Endothelial cell (in vitro differentiated cells): ENCODE data around the gene UBC. TPM values are rescaled to one million over a fixed set of nuclear protein-coding genes. Genes with fewer than 3 reads are reported as not detected.

Experiments
- DNase-seq: peaks from one replicate; pipeline ENCODE4 v3.0.0; 2021; ENCODE audit warnings: low spot score
- H3K27ac Mint-ChIP-seq: one replicate; pipeline ENCODE4 v1.8.0; 2021; ENCODE audit warnings: mixed read lengths, inconsistent platforms; ENCODE audit not compliant: unreplicated experiment
- H3K27me3 Mint-ChIP-seq: one replicate; pipeline ENCODE4 v1.8.0; 2021; ENCODE audit warnings: mild to moderate bottlenecking, moderate library complexity, mixed read lengths, inconsistent platforms; ENCODE audit not compliant: unreplicated experiment
- H3K36me3 Mint-ChIP-seq: one replicate; pipeline ENCODE4 v1.8.0; 2021; ENCODE audit warnings: mild to moderate bottlenecking, low read depth, mixed read lengths, inconsistent platforms; ENCODE audit not compliant: unreplicated experiment
- H3K4me1 Mint-ChIP-seq: one replicate; pipeline ENCODE4 v1.8.0; 2021; ENCODE audit warnings: mild to moderate bottlenecking, mixed read lengths, inconsistent platforms; ENCODE audit not compliant: unreplicated experiment
- H3K4me3 Mint-ChIP-seq: one replicate; pipeline ENCODE4 v1.8.0; 2021; ENCODE audit warnings: mild to moderate bottlenecking, mixed read lengths, inconsistent platforms; ENCODE audit not compliant: unreplicated experiment
- H3K9me3 Mint-ChIP-seq: one replicate; pipeline ENCODE4 v1.8.0; 2021; ENCODE audit warnings: mixed read lengths, inconsistent platforms; ENCODE audit not compliant: unreplicated experiment
- CTCF ChIP-seq: fragments of 200-600 bp; sonication (generic); IDR thresholded peaks from one replicate; pipeline ENCODE4 v1.5.0; 2021; ENCODE audit warnings: antibody characterized with exemption; ENCODE audit not compliant: unreplicated experiment
- total RNA-seq: library from RNA; stranded (reverse); fragmentation: NEBNext Ultra II Directional; extraction: Animal tissue kit (Norgen Biotek cat#: 25700); gene quantifications from one replicate; pipeline ENCODE4 v1.2.1, GENCODE V29; 2021; ENCODE audit not compliant: unreplicated experiment

The UBC gene
- total RNA-seq, 1 donor from 2014 or later, result 765 TPM

- Mint-ChIP-seq H3K27ac (no peak overlapping the region), H3K4me1 (peaks cover 9% of the 10 kb centered on the region), H3K27me3 (peaks cover 5% of the 10 kb centered on the region), H3K36me3 (peaks cover 7% of the 10 kb centered on the region), H3K4me3 (no peak overlapping the region), H3K9me3 (no peaks in the 10 kb centered on the region)
- DNase-seq, result no peak
- TF ChIP-seq CTCF, result no peak
These were observed 39.4 kb upstream of the UBC start for GRCh38 chr12:124953689-124954405.

GRCh38 chr12:124952801-124953200 lies 38.4 kb upstream of the UBC start:
- Mint-ChIP-seq H3K27ac (no peak overlapping the region), H3K27me3 (peaks cover 6% of the 10 kb centered on the region), H3K4me3 (no peak overlapping the region), H3K4me1 (peaks cover 9% of the 10 kb centered on the region), H3K36me3 (peaks cover 7% of the 10 kb centered on the region), H3K9me3 (no peaks in the 10 kb centered on the region)
- TF ChIP-seq CTCF, result no peak
- DNase-seq, result no peak

- Mint-ChIP-seq H3K36me3 (peaks cover 7% of the 10 kb centered on the region), H3K27me3 (peaks cover 6% of the 10 kb centered on the region), H3K27ac (no peak overlapping the region), H3K4me3 (no peak overlapping the region), H3K9me3 (no peaks in the 10 kb centered on the region), H3K4me1 (peaks cover 9% of the 10 kb centered on the region)
- DNase-seq, result no peak
- no peak for TF ChIP-seq CTCF
These were observed 37.8 kb upstream of the UBC start for GRCh38 chr12:124952295-124952694.

GRCh38 chr12:124949779-124950728 lies 35.6 kb upstream of the UBC start:
- no peak overlapping the region for H3K27ac Mint-ChIP-seq
- H3K4me1 Mint-ChIP-seq, result peaks cover 11% of the 10 kb centered on the region
- H3K36me3 Mint-ChIP-seq, result peaks cover 11% of the 10 kb centered on the region
- DNase-seq, result no peak
- no peak for TF ChIP-seq CTCF
- H3K27me3 Mint-ChIP-seq, result peaks cover 6% of the 10 kb centered on the region
- H3K4me3 Mint-ChIP-seq, result no peak overlapping the region
- H3K9me3 Mint-ChIP-seq, result no peaks in the 10 kb centered on the region
